Activated B cell treated with CpG ODN at 0.5 μM for 24 hours (primary cell): Measurements from ENCODE around the gene ABI2. TPM values are rescaled to one million over a fixed set of nuclear protein-coding genes. Genes with fewer than 3 reads are reported as not detected.

Experiments
- ATAC-seq: fragments of 200-7000 bp; cut with Tn5 transposase; one replicate; pipeline ENCODE4 v1.10.0; 2021; ENCODE audit warnings: low read depth, mild to moderate bottlenecking, moderate library complexity
- CTCF ChIA-PET: fragments of 350-600 bp; sonication (Branson Sonifier 250); formaldehyde crosslinking; loops from one replicate; lab custom pipeline; 2021; ENCODE audit warnings: antibody characterized with exemption; lab: Charles Lee
- POLR2A ChIA-PET: fragments of 350-600 bp; sonication (Branson Sonifier 250); formaldehyde crosslinking; loops from one replicate; lab custom pipeline; 2021; ENCODE audit warnings: antibody characterized with exemption; lab: Charles Lee
- DNase-seq: peaks from one replicate; pipeline ENCODE4 v3.0.0; 2022
- H3K27ac Mint-ChIP-seq: one replicate; pipeline ENCODE4 v1.8.0; 2020; ENCODE audit warnings: mixed read lengths
- H3K27me3 Mint-ChIP-seq: one replicate; pipeline ENCODE4 v1.8.0; 2021; ENCODE audit warnings: mixed read lengths
- H3K36me3 Mint-ChIP-seq: one replicate; pipeline ENCODE4 v1.8.0; 2021; ENCODE audit warnings: low read depth, mixed read lengths
- H3K4me1 Mint-ChIP-seq: one replicate; pipeline ENCODE4 v1.8.0; 2021; ENCODE audit warnings: mixed read lengths
- H3K4me3 Mint-ChIP-seq: one replicate; pipeline ENCODE4 v1.8.0; 2020; ENCODE audit warnings: mild to moderate bottlenecking, mixed read lengths
- H3K9me3 Mint-ChIP-seq: one replicate; pipeline ENCODE4 v1.8.0; 2020; ENCODE audit warnings: mixed read lengths
- intact Hi-C: fragments of 100-400 bp; cut with micrococcal nuclease; formaldehyde crosslinking; loops from one replicate; pipeline ENCODE4 v1.15.1; 2024
- total RNA-seq: library from RNA; stranded (reverse); gene quantifications from 2 replicates; pipeline ENCODE4 v1.2.3, GENCODE V29; 2022
- TF ChIP-seq, protein P1 (sequence below): fragments of 200-600 bp; IDR thresholded peaks from one replicate; pipeline ENCODE4 v1.8.0; 2022; ENCODE audit warnings: antibody characterized with exemption, mild to moderate bottlenecking

The ABI2 gene
- total RNA-seq, 1 donor from 2014 or later: 17.3 TPM

- intact Hi-C loops: no loop called here
- no peaks in the 10 kb centered on the region for H3K9me3 Mint-ChIP-seq
- no peak overlapping the region for H3K27ac Mint-ChIP-seq
- CTCF ChIA-PET: no interaction called here
- peaks cover 23% of the 10 kb centered on the region for H3K36me3 Mint-ChIP-seq
- no peaks in the 10 kb centered on the region for H3K4me1 Mint-ChIP-seq
- TF ChIP-seq, protein P1, sequence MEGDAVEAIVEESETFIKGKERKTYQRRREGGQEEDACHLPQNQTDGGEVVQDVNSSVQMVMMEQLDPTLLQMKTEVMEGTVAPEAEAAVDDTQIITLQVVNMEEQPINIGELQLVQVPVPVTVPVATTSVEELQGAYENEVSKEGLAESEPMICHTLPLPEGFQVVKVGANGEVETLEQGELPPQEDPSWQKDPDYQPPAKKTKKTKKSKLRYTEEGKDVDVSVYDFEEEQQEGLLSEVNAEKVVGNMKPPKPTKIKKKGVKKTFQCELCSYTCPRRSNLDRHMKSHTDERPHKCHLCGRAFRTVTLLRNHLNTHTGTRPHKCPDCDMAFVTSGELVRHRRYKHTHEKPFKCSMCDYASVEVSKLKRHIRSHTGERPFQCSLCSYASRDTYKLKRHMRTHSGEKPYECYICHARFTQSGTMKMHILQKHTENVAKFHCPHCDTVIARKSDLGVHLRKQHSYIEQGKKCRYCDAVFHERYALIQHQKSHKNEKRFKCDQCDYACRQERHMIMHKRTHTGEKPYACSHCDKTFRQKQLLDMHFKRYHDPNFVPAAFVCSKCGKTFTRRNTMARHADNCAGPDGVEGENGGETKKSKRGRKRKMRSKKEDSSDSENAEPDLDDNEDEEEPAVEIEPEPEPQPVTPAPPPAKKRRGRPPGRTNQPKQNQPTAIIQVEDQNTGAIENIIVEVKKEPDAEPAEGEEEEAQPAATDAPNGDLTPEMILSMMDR: no peak
- H3K27me3 Mint-ChIP-seq: no peaks in the 10 kb centered on the region
- POLR2A ChIA-PET: no interaction called here
- DNase-seq (no peak), ATAC-seq (no peak)
- H3K4me3 Mint-ChIP-seq: no peak overlapping the region
Measured at GRCh38 chr2:203431391-203432185, 103.4 kb downstream of the ABI2 start.

DNA sequence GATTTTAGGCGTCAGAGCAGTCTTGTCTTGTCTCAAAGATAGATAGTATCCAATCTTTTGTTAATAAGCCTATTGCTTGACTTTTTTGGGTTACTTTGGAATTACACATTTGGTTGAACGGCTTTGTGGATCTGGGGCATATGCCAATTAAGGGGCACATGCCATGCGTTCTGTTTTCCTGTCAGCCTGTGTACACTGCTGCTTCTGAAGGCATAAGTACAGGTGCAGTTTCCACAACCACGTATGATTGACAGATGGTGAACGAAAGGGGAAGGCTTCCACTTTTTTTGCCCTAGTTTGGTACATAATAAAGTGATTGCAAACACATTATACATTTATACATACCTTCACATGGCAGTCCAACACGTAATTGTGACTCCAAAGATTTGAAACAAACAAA is 104.6 kb downstream of the ABI2 start:
- Mint-ChIP-seq H3K4me1 (no peaks in the 10 kb centered on the region), H3K4me3 (no peak overlapping the region), H3K27me3 (no peaks in the 10 kb centered on the region), H3K36me3 (peaks cover 12% of the 10 kb centered on the region), H3K27ac (no peak overlapping the region), H3K9me3 (no peaks in the 10 kb centered on the region)
- ATAC-seq (no peak), DNase-seq (no peak)
- ChIA-PET POLR2A (no interaction called here), CTCF (no interaction called here)
- TF ChIP-seq, protein P1: no peak
- intact Hi-C loops: no loop called here

DNA sequence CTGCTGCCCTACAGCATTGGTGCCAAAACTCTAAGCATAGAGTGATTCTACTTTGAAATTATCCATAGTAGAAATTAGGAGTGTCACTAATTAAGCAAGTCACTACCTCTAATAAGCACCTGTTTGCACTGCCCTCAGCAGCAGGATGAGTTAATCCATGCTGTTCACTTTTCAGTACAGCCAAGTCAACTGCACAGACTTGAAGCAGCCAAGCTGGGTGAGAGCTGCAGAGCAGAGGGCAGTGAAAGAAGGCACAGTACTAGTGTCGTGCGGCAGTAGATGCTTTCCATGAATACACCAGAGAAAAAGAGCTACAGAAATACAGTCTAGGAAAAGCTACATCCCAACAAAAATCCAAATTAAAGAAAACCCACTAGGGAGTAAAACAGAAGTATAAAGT is 108.3 kb downstream of the ABI2 start:
- ATAC-seq (no peak), DNase-seq (no peak)
- H3K36me3 Mint-ChIP-seq: no peaks in the 10 kb centered on the region
- no peaks in the 10 kb centered on the region for H3K9me3 Mint-ChIP-seq
- no peaks in the 10 kb centered on the region for H3K27me3 Mint-ChIP-seq
- no peak overlapping the region for H3K4me3 Mint-ChIP-seq
- no peak overlapping the region for H3K27ac Mint-ChIP-seq
- TF ChIP-seq, protein P1: no peak
- POLR2A ChIA-PET: no interaction called here
- intact Hi-C loops: no loop called here
- CTCF ChIA-PET: no interaction called here
- no peaks in the 10 kb centered on the region for H3K4me1 Mint-ChIP-seq

DNA sequence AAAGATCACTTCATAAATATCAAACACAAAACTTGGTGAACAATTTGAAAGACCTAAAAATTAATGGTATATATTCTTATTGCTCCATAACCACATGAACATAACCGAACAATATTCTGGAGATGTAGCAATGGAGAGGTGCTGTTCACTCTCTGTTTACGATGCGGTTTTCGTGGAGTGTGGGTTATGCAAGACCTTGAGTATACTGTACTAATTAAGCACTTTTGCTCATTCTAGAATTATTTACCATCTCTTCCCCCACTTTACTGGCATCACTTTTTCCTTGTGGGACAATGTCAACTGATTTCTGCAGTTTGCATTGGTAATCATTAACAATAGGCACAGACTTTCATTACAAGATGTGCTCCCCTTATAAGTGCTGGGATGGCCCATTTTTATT is 109.3 kb downstream of the ABI2 start:
- no peak overlapping the region for H3K27ac Mint-ChIP-seq
- ChIA-PET CTCF (no interaction called here), POLR2A (no interaction called here)
- DNase-seq: no peak
- intact Hi-C loops: no loop called here
- TF ChIP-seq, protein P1: no peak
- H3K9me3 Mint-ChIP-seq: no peaks in the 10 kb centered on the region
- H3K27me3 Mint-ChIP-seq: no peaks in the 10 kb centered on the region
- no peaks in the 10 kb centered on the region for H3K4me1 Mint-ChIP-seq
- no peaks in the 10 kb centered on the region for H3K36me3 Mint-ChIP-seq
- no peak overlapping the region for H3K4me3 Mint-ChIP-seq
- ATAC-seq: no peak

- Mint-ChIP-seq H3K4me3 (no peak overlapping the region), H3K9me3 (no peaks in the 10 kb centered on the region), H3K27ac (no peak overlapping the region), H3K4me1 (no peaks in the 10 kb centered on the region), H3K36me3 (no peaks in the 10 kb centered on the region), H3K27me3 (no peaks in the 10 kb centered on the region)
- ATAC-seq (no peak), DNase-seq (no peak)
- TF ChIP-seq, protein P1: no peak
- ChIA-PET POLR2A (no interaction called here), CTCF (no interaction called here)
- intact Hi-C loops: no loop called here
Measured at GRCh38 chr2:203438528-203438927, 110.3 kb downstream of the ABI2 start.
